HG03460 (cell line): ENCODE results near the gene MFAP3L.
"Not testable (repeated sequence)": the region's sequence is repeated elsewhere in the genome, so short reads cannot be mapped to it uniquely, and the experiment has no call there.

Experiments used
- ATAC-seq: cut with Tn5 transposase; IDR thresholded peaks from one replicate; pipeline ENCODE4 v1.9.1; 2021; ENCODE audit not compliant: unreplicated experiment

Gene MFAP3L

GRCh38 chr4:170026253-170027021, at the start of gene MFAP3L:
Gene MFAP3L (minus strand): TSS chr4:170026395. CDS start chr4:170005877, 20,518 bp downstream.
- peak; percentile 75 for ATAC-seq

- ATAC-seq = no peak
Measured at GRCh38 chr4:170071196-170071595, 45.0 kb upstream of the MFAP3L start.

- ATAC-seq = no peak
Measured at GRCh38 chr4:170068438-170069128, 42.4 kb upstream of the MFAP3L start.

GRCh38 chr4:170059421-170059820, 33.2 kb upstream of the MFAP3L start:
- ATAC-seq = no peak

GRCh38 chr4:170058826-170059225, 32.6 kb upstream of the MFAP3L start:
- ATAC-seq = no peak

GRCh38 chr4:170057866-170058265, 31.7 kb upstream of the MFAP3L start:
- no peak for ATAC-seq

GRCh38 chr4:170052919-170053318, 26.7 kb upstream of the MFAP3L start:
- no peak for ATAC-seq

- no peak for ATAC-seq
Measured at GRCh38 chr4:170051402-170051801, 25.2 kb upstream of the MFAP3L start.

- no peak for ATAC-seq
Measured at GRCh38 chr4:170049766-170050165, 23.6 kb upstream of the MFAP3L start.

- no peak for ATAC-seq
Measured at GRCh38 chr4:170047771-170048354, 21.7 kb upstream of the MFAP3L start.

GRCh38 chr4:170046156-170046555, 20.0 kb upstream of the MFAP3L start:
- not testable (repeated sequence) for ATAC-seq

GRCh38 chr4:170040031-170040680, 14.0 kb upstream of the MFAP3L start:
- ATAC-seq = no peak

- ATAC-seq = no peak
Measured at GRCh38 chr4:170038769-170039168, 12.6 kb upstream of the MFAP3L start.

GRCh38 chr4:170038232-170038631, 12.0 kb upstream of the MFAP3L start:
- no peak for ATAC-seq

GRCh38 chr4:170037481-170037880, 11.3 kb upstream of the MFAP3L start:
- no peak for ATAC-seq

- no peak for ATAC-seq
Measured at GRCh38 chr4:170035845-170036244, 9.7 kb upstream of the MFAP3L start.

- ATAC-seq = no peak
Measured at GRCh38 chr4:170035231-170035630, 9.0 kb upstream of the MFAP3L start.

GRCh38 chr4:170033999-170034398, 7.8 kb upstream of the MFAP3L start:
- no peak for ATAC-seq

GRCh38 chr4:170030121-170030520, 3.9 kb upstream of the MFAP3L start:
- no peak for ATAC-seq

- peak; percentile 73 for ATAC-seq
Measured at GRCh38 chr4:170027181-170027829, 1.1 kb upstream of the MFAP3L start.
